ENCODE results near the gene SDCBP2.
"Not testable (repeated sequence)": the region's sequence is repeated elsewhere in the genome, so short reads cannot be mapped to it uniquely, and the experiment has no call there.

Gene SDCBP2

GRCh38 chr20:1360094-1360846, 31.3 kb upstream of the SDCBP2 start:
- in situ Hi-C loops (cut with HindIII; ENCODE audit: low sequenced_read_pairs) = no loop called here

GRCh38 chr20:1357921-1358671, 29.2 kb upstream of the SDCBP2 start:
- in situ Hi-C loops (cut with HindIII; ENCODE audit: low sequenced_read_pairs) = no loop called here

GRCh38 chr20:1353956-1354355, 25.0 kb upstream of the SDCBP2 start:
- in situ Hi-C loops (cut with HindIII; ENCODE audit: low sequenced_read_pairs) = no loop called here

DNA sequence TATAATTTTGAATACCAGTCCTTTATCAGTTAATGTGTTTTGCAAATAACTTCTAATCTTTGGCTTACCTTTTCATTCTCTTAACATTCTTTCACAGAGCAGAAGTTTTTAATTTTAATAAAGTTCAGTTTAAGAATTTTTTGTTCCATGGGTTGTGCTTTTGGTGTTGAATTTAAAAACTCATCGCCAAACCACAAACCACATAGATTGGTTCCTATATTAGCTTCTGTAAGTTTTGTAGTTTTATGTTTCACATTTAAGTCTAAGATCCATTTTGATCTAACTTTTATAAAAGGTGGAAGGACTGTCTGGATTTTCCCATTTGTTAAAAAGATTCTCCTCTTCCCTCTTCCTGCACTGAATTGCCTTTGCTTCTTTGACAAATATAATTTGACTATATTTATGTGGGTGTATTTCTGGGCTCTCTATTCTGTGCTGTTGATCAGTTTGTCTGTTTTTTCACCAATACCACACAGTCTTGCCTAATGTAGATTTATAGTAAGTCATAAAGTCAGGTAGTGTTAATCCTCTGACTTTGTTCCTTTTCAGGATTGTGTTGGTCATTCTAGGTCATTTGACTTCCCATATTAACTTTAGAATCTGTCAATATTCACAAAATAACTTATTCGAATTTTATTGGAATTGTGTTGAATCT, 17.5 kb upstream of the SDCBP2 start:
- in situ Hi-C loops (cut with HindIII; ENCODE audit: low sequenced_read_pairs) = no loop called here

- in situ Hi-C loops (cut with HindIII; ENCODE audit: low sequenced_read_pairs) = no loop called here
Observed at GRCh38 chr20:1345756-1346093, 16.8 kb upstream of the SDCBP2 start.

- in situ Hi-C loops (cut with HindIII; ENCODE audit: low sequenced_read_pairs) = no loop called here
Observed at GRCh38 chr20:1345030-1345755, 16.3 kb upstream of the SDCBP2 start.

DNA sequence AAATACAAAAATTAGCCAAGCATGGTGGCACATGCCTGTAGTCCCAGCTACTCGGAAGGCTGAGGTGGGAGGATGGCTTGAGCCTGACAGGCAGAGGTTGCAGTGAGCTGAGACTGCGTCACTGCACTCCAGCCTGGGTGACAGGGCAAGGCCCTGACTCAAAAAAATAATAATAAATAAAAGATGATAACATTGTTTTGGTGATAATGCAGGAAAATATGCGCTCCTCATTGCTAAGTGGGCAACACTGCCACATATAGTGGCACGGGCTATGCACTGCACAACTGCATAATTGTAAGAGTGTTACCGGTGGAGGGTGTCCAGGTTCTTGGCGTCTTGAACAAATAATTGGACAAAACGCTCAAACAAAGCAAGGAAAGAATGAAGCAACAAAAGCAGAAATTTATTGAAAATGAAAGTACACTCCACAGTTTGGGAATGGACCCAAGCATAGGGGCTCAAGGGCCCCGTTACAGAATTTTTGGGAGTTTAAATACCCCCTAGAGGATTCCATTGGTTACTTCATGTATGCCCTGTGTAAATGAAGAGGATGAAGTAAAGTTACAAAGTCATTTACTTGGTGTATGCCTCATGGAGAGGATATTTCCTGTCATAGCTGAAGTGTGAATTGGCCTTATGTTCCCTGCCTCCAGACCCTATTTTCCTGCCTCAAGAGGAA, 14.6 kb upstream of the SDCBP2 start:
- in situ Hi-C loops (cut with HindIII; ENCODE audit: low sequenced_read_pairs) = not testable (repeated sequence)

- in situ Hi-C loops (cut with HindIII; ENCODE audit: low sequenced_read_pairs) = no loop called here
Observed at GRCh38 chr20:1341561-1342265, 12.8 kb upstream of the SDCBP2 start.

DNA sequence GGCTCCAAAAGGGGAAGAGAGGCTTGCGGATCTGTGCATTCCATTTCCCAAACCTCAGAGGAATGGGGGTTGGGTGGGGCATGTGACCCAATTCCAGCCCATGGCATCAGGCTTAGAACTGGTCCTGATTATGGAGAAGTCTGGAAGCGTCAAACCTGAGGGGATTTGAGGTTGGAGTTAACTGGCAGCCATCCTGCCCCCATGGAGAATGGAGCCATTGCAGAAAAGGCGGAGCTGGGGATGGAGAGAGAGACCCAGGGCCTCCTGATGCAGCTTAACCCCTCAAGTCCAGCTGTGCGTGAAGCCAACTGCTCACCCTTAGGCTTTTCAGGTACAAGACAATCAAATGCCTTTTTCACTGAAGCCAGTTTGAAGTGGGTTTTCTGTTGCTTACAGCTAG, 9.9 kb upstream of the SDCBP2 start:
- in situ Hi-C loops (cut with HindIII; ENCODE audit: low sequenced_read_pairs) = no loop called here

DNA sequence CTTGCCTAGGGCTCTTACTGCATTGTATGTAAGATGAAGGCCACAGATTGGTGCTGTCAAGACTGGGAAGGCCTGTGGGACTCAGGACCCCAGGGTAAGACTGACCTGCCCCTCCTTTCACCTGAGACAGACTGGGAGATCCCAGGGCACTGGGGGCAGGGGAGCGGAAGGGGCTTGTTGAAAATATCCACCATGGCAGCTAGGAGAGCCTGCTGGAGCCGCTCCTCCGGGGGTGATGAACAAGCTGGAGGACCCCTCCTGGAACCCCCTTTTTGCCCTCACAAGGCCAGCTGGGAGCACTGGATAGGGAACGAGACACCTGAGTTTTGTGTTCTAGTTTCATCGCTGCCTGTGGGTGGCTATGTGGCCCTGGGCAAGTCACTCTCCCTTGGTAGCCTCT, 9.2 kb upstream of the SDCBP2 start:
- in situ Hi-C loops (cut with HindIII; ENCODE audit: low sequenced_read_pairs) = no loop called here

GRCh38 chr20:1337441-1337840, 8.5 kb upstream of the SDCBP2 start:
- in situ Hi-C loops (cut with HindIII; ENCODE audit: low sequenced_read_pairs) = no loop called here

- in situ Hi-C loops (cut with HindIII; ENCODE audit: low sequenced_read_pairs) = no loop called here
Observed at GRCh38 chr20:1336699-1337367, 7.9 kb upstream of the SDCBP2 start.

- in situ Hi-C loops (cut with HindIII; ENCODE audit: low sequenced_read_pairs) = no loop called here
Observed at GRCh38 chr20:1335961-1336698, 7.2 kb upstream of the SDCBP2 start.

DNA sequence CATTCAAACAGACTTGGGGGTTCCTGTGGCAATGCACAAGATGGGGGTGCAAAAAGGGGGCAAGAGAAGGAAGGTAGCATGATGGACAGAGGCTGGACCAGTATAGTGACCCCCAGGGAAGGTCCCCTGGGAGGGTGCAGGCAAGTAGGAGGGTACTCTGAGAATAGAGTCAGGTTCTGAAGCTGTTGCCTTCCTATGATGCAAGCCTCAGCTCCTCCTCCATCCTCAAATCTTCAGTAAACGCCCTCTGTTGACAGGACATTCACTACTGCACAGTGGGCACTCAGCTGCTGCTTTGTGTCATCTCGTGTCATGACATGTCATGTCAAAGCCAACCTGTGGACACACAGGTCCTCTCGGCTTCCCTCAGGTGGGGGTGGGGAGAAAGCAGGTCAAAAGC, 5.8 kb upstream of the SDCBP2 start:
- in situ Hi-C loops (cut with HindIII; ENCODE audit: low sequenced_read_pairs) = no loop called here

GRCh38 chr20:1334370-1334731, 5.4 kb upstream of the SDCBP2 start:
- in situ Hi-C loops (cut with HindIII; ENCODE audit: low sequenced_read_pairs) = no loop called here

DNA sequence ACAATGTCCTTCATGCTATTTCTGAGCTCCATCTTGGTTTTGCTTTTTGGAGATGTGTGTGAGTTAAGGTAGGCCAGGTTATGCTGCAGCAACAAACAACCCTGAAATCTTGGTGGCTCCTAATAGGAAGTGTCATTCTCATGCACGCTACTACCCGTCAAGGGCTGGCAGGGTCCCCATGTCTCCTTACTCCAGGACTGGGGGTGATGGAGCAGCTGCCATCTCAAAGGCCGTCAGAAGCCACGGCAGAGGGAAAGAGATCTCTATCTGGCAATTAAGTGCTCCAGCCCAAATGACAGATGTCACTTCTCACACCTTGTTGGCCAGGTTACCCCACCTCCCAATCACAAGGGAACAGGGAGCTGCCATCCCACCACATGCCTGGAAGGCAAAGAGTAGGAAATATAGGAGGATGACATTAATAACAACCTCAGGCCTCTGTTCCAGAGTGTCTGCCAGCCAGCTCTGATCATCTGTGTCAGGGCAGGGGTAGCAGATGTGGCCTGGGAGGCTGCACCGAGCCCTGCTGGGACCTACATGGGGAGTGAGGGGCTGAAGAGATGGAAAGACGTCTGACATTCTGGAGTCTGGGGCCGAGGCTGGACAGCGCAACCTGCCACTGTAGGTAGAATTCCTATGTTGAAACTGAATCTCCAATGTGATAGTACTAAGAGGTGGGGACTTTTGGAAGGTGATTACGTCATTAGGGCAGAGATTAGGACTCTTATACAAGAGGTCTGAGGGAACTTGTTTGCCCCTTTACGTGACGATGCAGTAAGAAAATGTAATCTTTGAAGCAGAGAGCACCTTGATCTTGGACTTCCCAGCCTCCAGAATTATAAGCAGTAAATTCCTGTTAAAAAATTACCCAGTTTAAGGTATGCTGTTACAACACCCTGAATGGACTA, 4.8 kb upstream of the SDCBP2 start:
- in situ Hi-C loops (cut with HindIII; ENCODE audit: low sequenced_read_pairs) = no loop called here

DNA sequence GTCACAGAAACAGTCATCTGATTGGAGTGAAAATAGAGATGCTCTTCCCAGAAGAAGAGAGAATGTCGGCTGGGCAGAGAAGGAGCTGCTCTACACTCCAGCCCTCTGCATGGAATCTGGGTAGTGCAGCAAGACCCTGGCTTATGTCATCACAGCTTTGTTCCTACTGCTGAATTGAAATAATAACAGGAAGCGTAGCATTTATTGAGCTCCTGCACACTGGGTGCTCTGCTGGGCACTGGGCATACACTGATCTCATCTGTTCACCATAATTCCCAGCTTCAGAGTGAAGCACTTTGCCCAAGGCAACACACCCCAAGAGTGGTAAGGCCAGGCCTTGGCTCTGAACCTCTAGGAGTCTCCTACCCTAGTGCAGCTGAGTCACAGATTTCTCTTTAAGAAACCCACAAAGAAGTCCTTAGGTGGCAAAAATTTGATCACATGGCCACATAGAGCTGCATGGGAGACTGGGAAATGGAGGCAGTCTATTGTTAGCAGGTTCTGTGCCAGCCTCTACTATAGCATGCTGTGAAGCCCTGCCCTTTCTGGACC, 3.9 kb upstream of the SDCBP2 start:
- in situ Hi-C loops (cut with HindIII; ENCODE audit: low sequenced_read_pairs) = no loop called here
